ENCODE results near the gene NTN5.
"Not testable (repeated sequence)": the region's sequence is repeated elsewhere in the genome, so short reads cannot be mapped to it uniquely, and the experiment has no call there.

Gene NTN5

DNA sequence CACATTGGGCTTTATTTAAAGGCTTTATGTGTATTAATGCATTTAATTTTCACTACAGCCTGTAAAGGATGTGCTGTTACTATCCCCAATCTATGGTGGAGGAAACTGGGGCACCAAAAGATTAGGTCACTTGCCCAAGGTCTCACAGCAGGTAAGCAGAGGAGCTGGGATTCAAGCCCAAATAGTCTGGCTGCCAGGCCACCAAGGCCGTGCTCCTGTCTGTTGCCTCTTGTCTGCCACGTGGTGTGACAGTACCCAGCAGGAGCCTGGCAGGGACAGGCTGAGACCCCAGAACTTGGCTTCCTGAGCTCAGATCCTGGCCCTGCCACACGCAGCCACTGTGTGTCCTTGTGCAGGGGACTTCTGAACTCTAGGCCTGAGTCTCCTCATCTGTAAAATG, 4.5 kb downstream of the NTN5 start:
- no peak for DNase-seq

DNA sequence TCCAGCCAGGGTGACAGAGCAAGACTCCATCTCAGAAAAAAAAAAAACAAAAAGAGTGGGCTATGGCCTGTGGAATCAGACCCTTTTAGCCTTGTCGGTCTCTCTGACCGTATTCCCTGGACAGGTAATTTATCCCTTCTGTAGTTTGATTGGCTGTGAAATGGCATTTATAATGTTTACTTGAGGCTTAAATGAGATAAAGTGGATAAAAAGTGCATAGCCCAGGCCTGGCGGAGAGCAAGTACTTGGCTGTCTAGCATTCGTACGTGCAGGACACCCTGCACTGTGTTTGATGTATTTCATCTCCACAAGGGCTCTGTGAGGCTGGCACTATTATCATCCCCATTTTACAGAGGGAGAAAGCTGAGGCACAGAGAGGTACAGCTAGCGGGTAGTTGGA, 7.0 kb downstream of the NTN5 start:
- no peak for DNase-seq

- no peak for DNase-seq
Measured at GRCh38 chr19:48664476-48664875, 8.3 kb downstream of the NTN5 start.

- no peak for DNase-seq
Measured at GRCh38 chr19:48663667-48664066, 9.2 kb downstream of the NTN5 start.

- no peak for DNase-seq
Measured at GRCh38 chr19:48661711-48662090, 11.1 kb downstream of the NTN5 start.

DNA sequence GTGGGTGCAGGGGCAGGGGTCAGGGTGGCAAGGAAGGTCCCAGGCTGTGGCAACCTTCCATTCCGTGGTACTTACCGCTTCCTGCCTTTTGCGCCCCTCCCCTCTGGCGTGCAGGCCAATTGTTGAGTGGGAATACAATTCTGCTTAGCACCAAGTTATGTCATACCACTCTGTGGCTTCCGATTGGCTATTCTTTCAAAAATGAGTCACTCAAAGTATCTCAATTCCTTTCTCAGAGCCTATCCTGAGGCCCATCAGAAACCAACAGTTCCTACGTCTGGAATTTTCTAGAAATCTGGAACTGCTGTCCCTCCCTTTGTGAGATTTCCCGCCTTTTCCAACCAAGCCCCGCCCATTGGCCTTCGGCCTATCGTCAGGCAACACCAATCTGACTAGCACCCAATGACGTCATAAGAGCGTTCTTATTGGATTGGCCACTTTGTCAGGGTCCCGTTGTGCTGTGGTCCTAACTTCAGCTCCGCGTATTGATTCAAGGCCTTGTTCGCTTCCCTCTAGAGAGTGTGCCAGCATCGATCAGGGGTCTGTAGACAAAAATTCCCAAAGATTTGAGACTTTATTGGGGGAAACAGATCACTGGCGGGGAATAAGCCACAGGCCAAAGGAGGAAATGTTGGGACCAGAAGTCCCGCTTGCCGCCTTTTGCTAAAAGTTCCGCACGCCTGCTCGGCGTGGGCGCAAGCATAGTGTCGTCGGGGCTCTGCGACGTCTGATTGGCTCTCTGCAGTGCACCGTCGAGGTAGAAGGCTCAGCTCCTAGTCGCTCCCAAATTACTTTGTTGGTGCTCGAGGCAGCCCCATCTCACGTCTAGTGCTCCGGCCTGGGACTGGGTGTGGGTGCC, 11.7 kb downstream of the NTN5 start:
- DNase-seq, result peak; percentile 68

- no peak for DNase-seq
Measured at GRCh38 chr19:48659768-48660167, 13.0 kb downstream of the NTN5 start.

- DNase-seq, result no peak
Measured at GRCh38 chr19:48658483-48658882, 14.3 kb downstream of the NTN5 start.

GRCh38 chr19:48657828-48658227, 15.0 kb downstream of the NTN5 start:
- DNase-seq, result not testable (repeated sequence)

DNA sequence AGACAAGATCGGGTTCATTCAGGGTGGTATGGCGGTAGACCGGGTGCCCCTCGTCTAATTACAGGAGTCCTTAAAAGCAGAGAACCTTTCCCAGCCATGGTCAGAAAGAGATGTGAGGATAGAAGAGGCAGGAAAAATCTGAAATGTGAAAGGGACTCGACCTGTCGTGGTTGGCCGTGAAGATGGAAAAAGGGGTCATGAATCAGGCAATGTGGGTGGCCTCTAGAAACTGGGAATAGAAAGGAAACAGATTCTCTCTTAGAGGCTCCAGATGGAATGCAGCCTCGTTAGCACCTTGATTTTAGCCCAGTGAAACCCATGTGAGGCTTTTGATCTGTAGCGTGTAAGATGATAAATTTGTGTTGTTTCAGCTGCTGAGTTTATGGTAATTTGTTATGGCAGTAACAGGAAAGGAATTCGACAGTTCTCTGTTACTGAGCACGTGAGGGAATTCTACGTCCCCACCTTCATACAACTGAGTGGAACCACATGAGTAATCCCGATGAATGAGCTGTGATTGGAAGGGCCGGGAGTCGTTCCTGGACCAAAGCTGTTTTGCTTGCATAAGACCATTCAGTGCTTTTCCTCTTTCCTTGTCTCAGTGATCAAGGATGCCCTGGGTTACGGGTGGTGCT, 15.9 kb downstream of the NTN5 start:
- DNase-seq, result no peak

DNA sequence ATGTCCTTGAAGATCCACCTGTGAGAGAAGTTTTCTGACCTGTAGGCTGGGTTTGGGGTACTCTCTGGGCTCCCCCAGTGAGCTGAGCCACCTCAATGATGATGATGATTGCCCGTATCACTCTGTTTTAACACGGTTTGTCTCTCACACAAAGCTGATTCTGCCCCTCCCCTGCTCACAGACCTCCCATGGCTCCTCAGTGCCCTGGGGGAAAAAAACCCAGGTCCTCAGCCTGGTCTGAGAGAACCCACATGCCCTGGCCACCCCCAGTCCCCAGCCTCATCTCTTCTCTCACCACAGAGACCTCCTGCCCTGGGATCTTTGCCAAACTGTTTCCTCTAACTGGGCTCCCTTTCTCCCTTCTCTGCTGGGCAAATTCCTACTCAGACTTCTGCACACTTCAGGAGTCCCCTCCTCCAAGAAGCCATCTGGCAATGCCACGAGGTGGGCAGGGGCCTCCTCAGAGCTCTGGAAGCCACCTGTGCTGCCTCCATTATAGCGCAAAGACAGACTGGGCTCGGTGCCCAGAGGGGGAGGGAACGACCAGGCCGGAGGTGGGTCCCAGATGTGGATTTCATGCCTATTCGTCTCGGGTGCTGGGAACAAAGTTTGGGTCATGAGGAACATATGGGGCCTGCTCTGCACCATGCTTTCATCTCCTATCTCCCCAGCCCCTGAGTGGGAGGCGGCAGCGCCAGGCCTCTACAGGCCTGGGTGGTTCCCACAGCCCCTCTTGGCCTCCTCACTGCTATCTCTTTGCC, 18.3 kb downstream of the NTN5 start:
- no peak for DNase-seq

- DNase-seq, result no peak
Measured at GRCh38 chr19:48651683-48652048, 21.2 kb downstream of the NTN5 start.

- DNase-seq, result no peak
Measured at GRCh38 chr19:48650974-48651682, 21.7 kb downstream of the NTN5 start.

DNA sequence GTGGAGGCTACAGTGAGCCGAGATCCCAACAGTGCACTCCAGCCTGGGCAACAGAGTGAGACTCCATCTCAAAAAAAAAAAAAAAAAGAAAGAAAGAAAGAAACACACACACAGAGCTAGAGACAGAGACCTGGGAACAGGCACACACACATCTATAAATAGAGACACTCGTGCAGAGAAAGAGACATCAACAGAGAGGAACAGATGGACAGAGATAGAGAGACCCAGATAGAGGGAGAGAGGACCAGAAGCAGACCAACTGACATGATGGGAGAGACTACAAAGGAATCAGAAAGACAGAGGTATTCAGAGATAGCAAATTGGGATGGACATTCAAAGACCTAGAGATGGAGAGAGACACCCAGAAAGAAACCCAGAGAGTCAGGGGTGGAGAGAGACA, 24.7 kb downstream of the NTN5 start:
- no peak for DNase-seq

- DNase-seq, result no peak
Measured at GRCh38 chr19:48646722-48647216, 26.0 kb downstream of the NTN5 start.

GRCh38 chr19:48646001-48646721, 26.7 kb downstream of the NTN5 start, which contains the start of gene CA11:
TSS of gene CA11 (minus strand) at chr19:48646187. CDS start at chr19:48645632, 555 bp downstream.
- DNase-seq, result peak; percentile 87

DNA sequence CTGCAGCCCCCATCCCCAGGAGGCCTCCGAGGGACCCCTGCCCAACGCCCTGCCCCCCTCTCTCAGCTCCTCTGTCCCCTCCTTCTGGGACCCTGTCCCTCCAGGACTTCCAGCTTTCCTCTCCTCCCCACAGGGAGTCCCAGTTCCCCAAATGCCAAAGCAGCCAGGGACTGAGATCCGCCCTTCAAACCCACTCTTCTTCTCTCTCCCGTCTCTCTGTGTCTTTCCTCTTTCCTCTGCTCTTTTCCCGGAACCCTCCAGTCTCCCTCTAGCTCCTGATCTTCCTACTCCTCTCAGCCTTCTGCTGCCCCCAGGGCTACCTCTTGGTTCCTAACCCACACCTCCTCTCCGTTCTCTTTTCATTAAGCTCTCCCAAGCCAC, 27.2 kb downstream of the NTN5 start:
- DNase-seq, result no peak

- peak; percentile 62 for DNase-seq
Measured at GRCh38 chr19:48644839-48645619, 27.8 kb downstream of the NTN5 start.

DNA sequence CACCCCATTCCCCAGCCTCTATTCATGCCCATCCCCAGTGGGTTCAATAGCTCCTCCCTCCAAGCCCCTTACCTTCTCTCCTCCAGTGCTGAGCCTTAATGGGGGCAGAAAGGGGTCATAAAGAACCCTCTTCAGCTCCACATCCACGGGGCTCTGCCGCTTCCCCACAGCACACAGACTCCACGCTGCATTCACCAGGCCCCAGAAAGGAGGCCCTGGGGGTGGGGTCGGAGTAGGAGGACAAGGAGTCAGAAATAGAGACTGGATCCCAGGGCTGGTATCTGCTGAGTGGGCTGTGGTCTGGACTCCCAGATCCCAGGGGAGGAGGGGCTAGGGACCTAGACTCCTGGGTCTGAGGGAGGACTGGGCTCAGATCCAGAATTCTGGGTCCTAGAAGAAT, 28.5 kb downstream of the NTN5 start:
- DNase-seq, result no peak

DNA sequence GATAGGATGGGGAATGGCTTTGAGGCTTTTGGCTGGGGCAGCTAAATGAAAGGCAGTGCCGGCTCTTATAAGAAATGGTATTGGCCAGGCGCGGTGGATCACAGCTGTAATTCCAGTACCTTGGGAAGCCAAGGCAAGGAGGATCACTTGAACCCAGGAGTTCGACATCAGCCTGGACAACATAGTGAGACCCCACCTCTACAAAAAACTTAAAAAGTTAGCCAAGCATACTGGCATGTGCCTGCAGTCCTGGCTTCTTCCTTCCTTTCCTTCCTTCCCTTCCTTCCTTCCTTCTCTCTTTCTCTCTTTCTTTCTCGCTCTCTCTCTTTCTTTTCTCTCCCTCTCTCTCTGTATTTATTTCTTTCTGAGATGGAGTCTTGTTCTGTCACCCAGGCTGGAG, 30.0 kb downstream of the NTN5 start:
- DNase-seq, result no peak

DNA sequence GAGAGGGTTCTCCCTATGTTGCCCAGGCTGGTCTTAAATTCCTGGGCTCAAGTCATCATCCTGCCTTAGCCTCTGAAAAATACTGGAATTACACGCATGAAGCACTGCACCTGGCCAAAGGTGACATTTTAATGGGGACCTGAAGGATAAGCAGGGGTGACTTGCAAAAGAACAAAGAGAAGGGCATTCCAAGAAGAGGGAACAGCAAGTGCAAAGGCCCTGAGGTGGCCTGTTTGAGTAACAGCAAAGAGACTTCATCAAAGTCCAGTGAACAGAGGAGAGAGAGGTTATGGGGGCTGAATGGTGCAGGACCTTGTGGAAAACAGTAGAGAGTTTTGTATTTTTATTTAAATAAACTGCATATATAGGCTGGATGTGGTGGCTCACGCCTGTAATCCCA, 31.0 kb downstream of the NTN5 start:
- no peak for DNase-seq
